PC-3 (cell line): ENCODE results near the gene VIPR2.

ENCODE experiments used
- EZH2 ChIP-seq: fragments of 300-600 bp; sonication (generic); IDR thresholded peaks from one replicate; pipeline ENCODE4 v1.6.1; 2017; ENCODE audit warnings: antibody characterized with exemption, mild to moderate bottlenecking, low read length; ENCODE audit not compliant: unreplicated experiment
- TF ChIP-seq, protein P1 (sequence below): fragments of 300-600 bp; sonication (generic); conservative IDR thresholded peaks from 2 replicates; pipeline ENCODE4 v1.5.1; 2017; ENCODE audit warnings: antibody characterized with exemption, low read depth, mild to moderate bottlenecking, low read length

DNA sequence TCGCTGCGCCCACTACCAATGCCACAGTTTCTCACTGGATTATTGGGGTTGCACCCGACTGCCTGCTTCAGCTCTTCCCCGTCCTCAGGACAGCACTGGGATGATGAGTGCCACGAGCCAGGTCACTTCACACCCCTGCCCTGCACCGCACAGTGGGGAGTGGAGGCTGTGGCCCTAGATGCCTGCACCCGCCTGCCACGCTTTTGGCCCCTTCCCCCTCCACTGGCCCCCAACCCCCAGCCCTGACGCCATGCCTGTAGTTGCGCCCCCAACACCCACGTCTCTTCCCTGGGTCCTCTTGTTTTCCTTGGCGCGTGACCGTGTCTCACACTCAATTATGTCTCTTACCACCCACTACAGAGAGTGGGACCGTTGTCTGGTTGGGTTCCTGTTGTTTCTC, 134.3 kb downstream of the VIPR2 start:
- TF ChIP-seq EZH2, result no peak
- TF ChIP-seq, protein P1, sequence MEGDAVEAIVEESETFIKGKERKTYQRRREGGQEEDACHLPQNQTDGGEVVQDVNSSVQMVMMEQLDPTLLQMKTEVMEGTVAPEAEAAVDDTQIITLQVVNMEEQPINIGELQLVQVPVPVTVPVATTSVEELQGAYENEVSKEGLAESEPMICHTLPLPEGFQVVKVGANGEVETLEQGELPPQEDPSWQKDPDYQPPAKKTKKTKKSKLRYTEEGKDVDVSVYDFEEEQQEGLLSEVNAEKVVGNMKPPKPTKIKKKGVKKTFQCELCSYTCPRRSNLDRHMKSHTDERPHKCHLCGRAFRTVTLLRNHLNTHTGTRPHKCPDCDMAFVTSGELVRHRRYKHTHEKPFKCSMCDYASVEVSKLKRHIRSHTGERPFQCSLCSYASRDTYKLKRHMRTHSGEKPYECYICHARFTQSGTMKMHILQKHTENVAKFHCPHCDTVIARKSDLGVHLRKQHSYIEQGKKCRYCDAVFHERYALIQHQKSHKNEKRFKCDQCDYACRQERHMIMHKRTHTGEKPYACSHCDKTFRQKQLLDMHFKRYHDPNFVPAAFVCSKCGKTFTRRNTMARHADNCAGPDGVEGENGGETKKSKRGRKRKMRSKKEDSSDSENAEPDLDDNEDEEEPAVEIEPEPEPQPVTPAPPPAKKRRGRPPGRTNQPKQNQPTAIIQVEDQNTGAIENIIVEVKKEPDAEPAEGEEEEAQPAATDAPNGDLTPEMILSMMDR, result no peak
